Calu3 (cell line): ENCODE data around the gene PKN3. TPM values are rescaled to one million over a fixed set of nuclear protein-coding genes. Genes with fewer than 3 reads are reported as not detected.

Experiments
- BruUV-seq: library from RNA; stranded (reverse); fragments of 400-500 nt; replicated peaks from 2 replicates; lab custom pipeline; 2021; lab: Mats Ljungman, UMichigan
- CTCF ChIA-PET: fragments of 300-600 bp; sonication (Branson Sonifier 250); formaldehyde crosslinking; loops from one replicate; lab custom pipeline; 2022; ENCODE audit warnings: antibody characterized with exemption; lab: Charles Lee
- DNase-seq: peaks from one replicate; pipeline ENCODE4 v3.0.0; 2022
- H3K27ac Mint-ChIP-seq: one replicate; pipeline ENCODE4 v1.8.0; 2022; ENCODE audit warnings: mixed read lengths; ENCODE audit not compliant: unreplicated experiment
- H3K27me3 Mint-ChIP-seq: one replicate; pipeline ENCODE4 v1.8.0; 2022; ENCODE audit warnings: mixed read lengths; ENCODE audit not compliant: unreplicated experiment
- H3K36me3 Mint-ChIP-seq: one replicate; pipeline ENCODE4 v1.8.0; 2022; ENCODE audit warnings: mild to moderate bottlenecking, moderate library complexity, mixed read lengths; ENCODE audit not compliant: insufficient read depth, unreplicated experiment
- H3K4me1 Mint-ChIP-seq: one replicate; pipeline ENCODE4 v1.8.0; 2022; ENCODE audit warnings: mild to moderate bottlenecking, low read depth, mixed read lengths; ENCODE audit not compliant: unreplicated experiment
- H3K4me3 Mint-ChIP-seq: one replicate; pipeline ENCODE4 v1.8.0; 2022; ENCODE audit warnings: mild to moderate bottlenecking, low read depth, moderate library complexity, mixed read lengths; ENCODE audit not compliant: unreplicated experiment
- H3K9me3 Mint-ChIP-seq: one replicate; pipeline ENCODE4 v1.8.0; 2022; ENCODE audit warnings: low read depth, mixed read lengths; ENCODE audit not compliant: unreplicated experiment
- intact Hi-C: fragments of 100-400 bp; cut with micrococcal nuclease; formaldehyde crosslinking; loops from one replicate; pipeline ENCODE4 v1.10.0; 2022; ENCODE audit not compliant: unreplicated experiment
- total RNA-seq: library from RNA; stranded (reverse); gene quantifications from 2 replicates; pipeline ENCODE4 v1.2.3, GENCODE V29; 2022
- TF ChIP-seq, protein P1 (sequence below): fragments of 200-600 bp; IDR thresholded peaks from one replicate; pipeline ENCODE4 v1.8.0; 2022; ENCODE audit warnings: antibody characterized with exemption; ENCODE audit not compliant: unreplicated experiment

Gene PKN3
- total RNA-seq, 1 experiment from 2014 or later = 7.7 TPM

DNA sequence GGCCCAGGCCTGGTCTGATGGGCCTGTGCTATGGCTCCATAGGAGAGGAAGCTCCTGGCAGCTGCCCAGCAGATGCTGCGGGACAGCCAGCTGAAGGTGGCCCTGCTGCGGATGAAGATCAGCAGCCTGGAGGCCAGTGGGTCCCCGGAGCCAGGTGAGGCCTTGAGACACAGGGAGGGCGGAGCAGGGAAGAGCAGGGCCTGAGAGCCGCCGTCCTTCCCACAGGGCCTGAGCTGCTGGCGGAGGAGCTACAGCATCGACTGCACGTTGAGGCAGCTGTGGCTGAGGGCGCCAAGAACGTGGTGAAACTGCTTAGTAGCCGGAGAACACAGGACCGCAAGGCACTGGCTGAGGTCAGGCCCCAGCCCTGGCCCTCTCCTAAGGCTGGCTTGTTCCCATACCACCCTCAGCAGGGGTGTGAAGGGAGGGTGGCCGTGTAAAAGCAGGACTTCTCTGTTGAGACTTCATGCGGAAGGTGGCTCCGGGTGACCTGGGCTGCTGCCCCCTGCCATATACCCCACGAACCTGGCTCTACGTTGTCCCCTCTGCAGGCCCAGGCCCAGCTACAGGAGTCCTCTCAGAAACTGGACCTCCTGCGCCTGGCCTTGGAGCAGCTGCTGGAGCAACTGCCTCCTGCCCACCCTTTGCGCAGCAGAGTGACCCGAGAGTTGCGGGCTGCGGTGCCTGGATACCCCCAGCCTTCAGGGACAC, 4.5 kb downstream of the PKN3 start:
- no peak overlapping the region for H3K27ac Mint-ChIP-seq
- no peaks in the 10 kb centered on the region for H3K4me1 Mint-ChIP-seq
- no TSS peak for BruUV-seq
- no peak overlapping the region for H3K4me3 Mint-ChIP-seq
- intact Hi-C loops = no loop called here
- no peak for DNase-seq
- CTCF ChIA-PET = interaction anchor here (0.5 kb wide), 1 partner anchor 76 kb away, joined by 4 read pairs; no protein-coding TSS in a partner anchor
- H3K36me3 Mint-ChIP-seq = peaks cover 16% of the 10 kb centered on the region
- H3K9me3 Mint-ChIP-seq = no peaks in the 10 kb centered on the region
- TF ChIP-seq, protein P1, sequence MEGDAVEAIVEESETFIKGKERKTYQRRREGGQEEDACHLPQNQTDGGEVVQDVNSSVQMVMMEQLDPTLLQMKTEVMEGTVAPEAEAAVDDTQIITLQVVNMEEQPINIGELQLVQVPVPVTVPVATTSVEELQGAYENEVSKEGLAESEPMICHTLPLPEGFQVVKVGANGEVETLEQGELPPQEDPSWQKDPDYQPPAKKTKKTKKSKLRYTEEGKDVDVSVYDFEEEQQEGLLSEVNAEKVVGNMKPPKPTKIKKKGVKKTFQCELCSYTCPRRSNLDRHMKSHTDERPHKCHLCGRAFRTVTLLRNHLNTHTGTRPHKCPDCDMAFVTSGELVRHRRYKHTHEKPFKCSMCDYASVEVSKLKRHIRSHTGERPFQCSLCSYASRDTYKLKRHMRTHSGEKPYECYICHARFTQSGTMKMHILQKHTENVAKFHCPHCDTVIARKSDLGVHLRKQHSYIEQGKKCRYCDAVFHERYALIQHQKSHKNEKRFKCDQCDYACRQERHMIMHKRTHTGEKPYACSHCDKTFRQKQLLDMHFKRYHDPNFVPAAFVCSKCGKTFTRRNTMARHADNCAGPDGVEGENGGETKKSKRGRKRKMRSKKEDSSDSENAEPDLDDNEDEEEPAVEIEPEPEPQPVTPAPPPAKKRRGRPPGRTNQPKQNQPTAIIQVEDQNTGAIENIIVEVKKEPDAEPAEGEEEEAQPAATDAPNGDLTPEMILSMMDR = no peak
- no peaks in the 10 kb centered on the region for H3K27me3 Mint-ChIP-seq

DNA sequence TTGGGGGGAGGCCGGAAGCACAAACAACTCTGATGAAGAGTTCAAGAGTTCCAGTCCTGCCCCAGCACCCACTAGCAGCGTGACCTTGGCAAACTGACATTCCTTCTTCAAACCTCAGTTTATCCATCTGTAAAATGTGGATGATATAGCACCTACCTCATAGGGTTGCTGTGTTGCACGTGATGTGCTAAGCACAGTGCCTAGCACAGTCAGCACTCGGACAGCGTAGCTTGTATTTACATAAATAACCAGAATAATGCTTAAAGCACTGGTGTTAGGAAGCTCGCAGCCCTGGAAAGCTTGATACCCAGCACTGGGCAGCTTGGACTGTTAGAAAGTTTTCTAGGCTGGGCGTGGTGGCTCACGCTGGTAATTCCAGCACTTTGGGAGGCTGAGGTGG, 5.1 kb downstream of the PKN3 start:
- BruUV-seq = no TSS peak
- H3K4me1 Mint-ChIP-seq = no peaks in the 10 kb centered on the region
- CTCF ChIA-PET = interaction anchor here (0.5 kb wide), 1 partner anchor 75 kb away, joined by 4 read pairs; no protein-coding TSS in a partner anchor
- no peaks in the 10 kb centered on the region for H3K27me3 Mint-ChIP-seq
- peaks cover 10% of the 10 kb centered on the region for H3K36me3 Mint-ChIP-seq
- no peak overlapping the region for H3K4me3 Mint-ChIP-seq
- DNase-seq = no peak
- intact Hi-C loops = no loop called here
- no peak overlapping the region for H3K27ac Mint-ChIP-seq
- TF ChIP-seq, protein P1 = no peak
- no peaks in the 10 kb centered on the region for H3K9me3 Mint-ChIP-seq

DNA sequence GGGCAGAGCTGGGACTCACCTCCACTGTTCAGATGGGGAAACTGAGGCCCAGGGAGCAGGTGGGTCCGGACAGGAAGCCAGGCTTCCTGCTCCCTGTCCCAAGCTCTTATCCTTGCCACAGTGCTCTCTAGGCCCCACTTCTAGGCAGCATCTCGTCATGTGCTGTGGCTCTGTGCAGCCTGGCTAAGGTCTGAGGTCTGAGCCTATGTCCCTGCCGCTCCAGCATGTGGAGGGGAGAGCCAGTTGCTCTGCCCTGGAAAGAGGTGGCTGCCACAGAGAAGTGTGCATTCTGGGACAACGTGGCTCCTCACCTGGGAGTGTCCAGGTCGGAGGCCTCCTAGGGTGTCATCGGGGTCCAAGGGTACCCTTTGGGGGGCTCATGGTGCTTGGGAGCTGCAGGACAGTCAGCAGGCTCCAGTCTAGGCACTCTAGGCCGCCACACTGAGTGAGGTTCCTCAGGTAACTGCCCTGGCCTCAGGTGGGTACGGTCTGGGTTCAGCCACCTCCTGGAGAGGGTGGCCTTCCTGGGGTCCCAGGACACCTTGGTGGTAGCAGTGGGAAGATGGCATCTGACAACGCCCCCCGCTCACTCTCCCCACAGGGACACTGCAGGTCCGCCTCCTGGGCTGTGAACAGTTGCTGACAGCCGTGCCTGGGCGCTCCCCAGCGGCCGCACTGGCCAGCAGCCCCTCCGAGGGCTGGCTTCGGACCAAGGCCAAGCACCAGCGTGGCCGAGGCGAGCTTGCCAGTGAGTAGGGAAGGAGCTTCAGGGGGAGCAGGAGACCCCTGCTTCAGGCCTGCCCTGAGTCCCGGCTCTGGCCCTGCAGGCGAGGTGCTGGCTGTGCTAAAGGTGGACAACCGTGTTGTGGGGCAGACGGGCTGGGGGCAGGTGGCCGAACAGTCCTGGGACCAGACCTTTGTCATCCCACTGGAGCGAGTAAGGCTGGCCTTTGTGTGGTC, 10.4 kb downstream of the PKN3 start:
- Mint-ChIP-seq H3K4me1 (no peaks in the 10 kb centered on the region), H3K27ac (no peak overlapping the region), H3K4me3 (no peak overlapping the region), H3K9me3 (no peaks in the 10 kb centered on the region), H3K36me3 (no peaks in the 10 kb centered on the region), H3K27me3 (no peaks in the 10 kb centered on the region)
- TF ChIP-seq, protein P1 = no peak
- intact Hi-C loops = no loop called here
- CTCF ChIA-PET = no interaction called here
- no peak for DNase-seq
- no TSS peak for BruUV-seq

DNA sequence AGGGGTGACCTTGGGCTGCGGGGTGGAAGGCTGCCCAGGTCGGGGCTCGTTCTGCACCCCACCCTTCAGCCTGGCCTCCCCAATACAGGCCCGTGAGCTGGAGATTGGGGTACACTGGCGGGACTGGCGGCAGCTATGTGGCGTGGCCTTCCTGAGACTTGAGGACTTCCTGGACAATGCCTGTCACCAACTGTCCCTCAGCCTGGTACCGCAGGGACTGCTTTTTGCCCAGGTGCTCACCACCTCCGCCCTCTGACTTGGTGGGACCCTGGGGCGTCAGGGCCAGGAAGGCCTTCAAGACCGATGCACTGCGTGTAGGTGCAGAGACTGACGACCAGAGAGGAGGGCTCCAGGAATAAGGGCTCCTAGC, 11.1 kb downstream of the PKN3 start:
- Mint-ChIP-seq H3K27ac (no peak overlapping the region), H3K4me3 (no peak overlapping the region), H3K4me1 (no peaks in the 10 kb centered on the region), H3K27me3 (no peaks in the 10 kb centered on the region), H3K9me3 (no peaks in the 10 kb centered on the region), H3K36me3 (no peaks in the 10 kb centered on the region)
- CTCF ChIA-PET = no interaction called here
- no TSS peak for BruUV-seq
- intact Hi-C loops = no loop called here
- TF ChIP-seq, protein P1 = no peak
- DNase-seq = no peak
